Measurements from ENCODE around the gene CLDN3.
"Not testable (repeated sequence)": the region's sequence is repeated elsewhere in the genome, so short reads cannot be mapped to it uniquely, and the experiment has no call there.

Gene CLDN3

GRCh38 chr7:73770002-73770859, at the start of gene CLDN3:
Gene CLDN3 (minus strand): TSS chr7:73770270. CDS start chr7:73770049, 221 bp downstream.
- DNase-seq = peak; percentile 64

- DNase-seq = no peak
Observed at GRCh38 chr7:73817121-73817520, 47.1 kb upstream of the CLDN3 start.

- DNase-seq = no peak
Observed at GRCh38 chr7:73815436-73815835, 45.4 kb upstream of the CLDN3 start.

- DNase-seq = no peak
Observed at GRCh38 chr7:73812996-73813395, 42.9 kb upstream of the CLDN3 start.

GRCh38 chr7:73811760-73812168, 41.7 kb upstream of the CLDN3 start:
- peak; percentile 6 for DNase-seq

- DNase-seq = no peak
Observed at GRCh38 chr7:73810998-73811360, 40.9 kb upstream of the CLDN3 start.

GRCh38 chr7:73809467-73809951, 39.4 kb upstream of the CLDN3 start:
- DNase-seq = no peak

GRCh38 chr7:73802459-73802858, 32.4 kb upstream of the CLDN3 start:
- DNase-seq = no peak

- no peak for DNase-seq
Observed at GRCh38 chr7:73801577-73801976, 31.5 kb upstream of the CLDN3 start.

- no peak for DNase-seq
Observed at GRCh38 chr7:73799282-73800141, 29.4 kb upstream of the CLDN3 start.

- DNase-seq = not testable (repeated sequence)
Observed at GRCh38 chr7:73797176-73797575, 27.1 kb upstream of the CLDN3 start.

GRCh38 chr7:73796656-73797055, 26.6 kb upstream of the CLDN3 start:
- DNase-seq = not testable (repeated sequence)

- not testable (repeated sequence) for DNase-seq
Observed at GRCh38 chr7:73795188-73795587, 25.1 kb upstream of the CLDN3 start.

- DNase-seq = not testable (repeated sequence)
Observed at GRCh38 chr7:73791170-73791690, 21.2 kb upstream of the CLDN3 start.

- no peak for DNase-seq
Observed at GRCh38 chr7:73789051-73789450, 19.0 kb upstream of the CLDN3 start.

- not testable (repeated sequence) for DNase-seq
Observed at GRCh38 chr7:73787786-73788048, 17.6 kb upstream of the CLDN3 start.

GRCh38 chr7:73786588-73786987, 16.5 kb upstream of the CLDN3 start:
- no peak for DNase-seq

GRCh38 chr7:73779517-73779916, 9.4 kb upstream of the CLDN3 start:
- no peak for DNase-seq

GRCh38 chr7:73778801-73779389, 8.8 kb upstream of the CLDN3 start:
- DNase-seq = no peak

GRCh38 chr7:73774923-73775322, 4.9 kb upstream of the CLDN3 start:
- no peak for DNase-seq

- DNase-seq = no peak
Observed at GRCh38 chr7:73773700-73774517, 3.8 kb upstream of the CLDN3 start.
